Epithelial cell of esophagus (primary cell): ENCODE measurements around the gene CLPSL2.
A peak's percentile ranks its signal among the peaks of the same experiment; 100 is the strongest.

Experiments
- DNase-seq: peaks from one replicate; pipeline ENCODE4 v3.0.0; 2010; ENCODE audit warnings: low read depth
- H3K4me3 ChIP-seq: 2 replicates; pipeline ENCODE4 v1.5.1; 2011; ENCODE audit warnings: mild to moderate bottlenecking, low read length, control low read depth
- TF ChIP-seq, protein P1 (sequence below): IDR thresholded peaks from 2 replicates; pipeline ENCODE4 v1.5.1; 2011; ENCODE audit warnings: low read depth, mild to moderate bottlenecking, low read length, control low read depth, inconsistent platforms; ENCODE audit not compliant: insufficient read depth; ENCODE audit errors: missing control alignments

CLPSL2 gene

DNA sequence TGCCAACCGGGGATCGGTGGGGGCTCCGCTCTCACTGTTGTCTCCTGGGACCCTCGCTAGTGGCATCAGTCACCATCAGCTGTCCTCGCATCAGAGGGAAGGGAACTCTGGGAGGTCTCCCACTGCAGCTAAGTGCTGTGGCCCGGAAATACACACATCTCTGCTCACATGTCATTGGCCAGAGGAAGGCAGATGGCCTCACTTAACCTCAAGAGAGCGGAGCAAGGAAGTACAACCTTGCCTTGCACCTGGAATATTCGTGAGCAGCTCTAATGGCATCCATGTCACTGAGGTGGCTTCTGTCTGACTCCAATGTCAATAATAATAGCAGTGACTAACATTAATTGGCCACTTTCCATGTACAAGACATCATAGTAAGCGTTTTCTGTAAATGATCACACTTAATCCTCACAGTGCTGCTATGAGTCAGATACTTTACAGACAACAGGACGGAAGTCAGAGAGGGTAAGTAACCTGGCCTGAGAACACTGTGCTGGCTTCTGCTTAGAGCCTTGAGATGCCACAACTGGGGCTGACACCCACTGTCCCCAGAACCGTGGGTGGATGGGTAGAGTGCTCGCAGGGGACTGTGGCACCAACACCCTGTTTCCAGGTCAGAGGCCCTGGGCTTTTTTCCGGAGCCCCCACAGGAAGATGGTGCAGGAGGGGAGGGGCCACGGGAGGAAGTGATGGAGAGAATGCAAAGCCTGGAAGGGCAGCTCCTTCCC lies 34.7 kb downstream of the CLPSL2 start:
- no peak overlapping the region for H3K4me3 ChIP-seq
- peak; percentile 96 for DNase-seq
- TF ChIP-seq, protein P1, sequence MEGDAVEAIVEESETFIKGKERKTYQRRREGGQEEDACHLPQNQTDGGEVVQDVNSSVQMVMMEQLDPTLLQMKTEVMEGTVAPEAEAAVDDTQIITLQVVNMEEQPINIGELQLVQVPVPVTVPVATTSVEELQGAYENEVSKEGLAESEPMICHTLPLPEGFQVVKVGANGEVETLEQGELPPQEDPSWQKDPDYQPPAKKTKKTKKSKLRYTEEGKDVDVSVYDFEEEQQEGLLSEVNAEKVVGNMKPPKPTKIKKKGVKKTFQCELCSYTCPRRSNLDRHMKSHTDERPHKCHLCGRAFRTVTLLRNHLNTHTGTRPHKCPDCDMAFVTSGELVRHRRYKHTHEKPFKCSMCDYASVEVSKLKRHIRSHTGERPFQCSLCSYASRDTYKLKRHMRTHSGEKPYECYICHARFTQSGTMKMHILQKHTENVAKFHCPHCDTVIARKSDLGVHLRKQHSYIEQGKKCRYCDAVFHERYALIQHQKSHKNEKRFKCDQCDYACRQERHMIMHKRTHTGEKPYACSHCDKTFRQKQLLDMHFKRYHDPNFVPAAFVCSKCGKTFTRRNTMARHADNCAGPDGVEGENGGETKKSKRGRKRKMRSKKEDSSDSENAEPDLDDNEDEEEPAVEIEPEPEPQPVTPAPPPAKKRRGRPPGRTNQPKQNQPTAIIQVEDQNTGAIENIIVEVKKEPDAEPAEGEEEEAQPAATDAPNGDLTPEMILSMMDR = no peak

DNA sequence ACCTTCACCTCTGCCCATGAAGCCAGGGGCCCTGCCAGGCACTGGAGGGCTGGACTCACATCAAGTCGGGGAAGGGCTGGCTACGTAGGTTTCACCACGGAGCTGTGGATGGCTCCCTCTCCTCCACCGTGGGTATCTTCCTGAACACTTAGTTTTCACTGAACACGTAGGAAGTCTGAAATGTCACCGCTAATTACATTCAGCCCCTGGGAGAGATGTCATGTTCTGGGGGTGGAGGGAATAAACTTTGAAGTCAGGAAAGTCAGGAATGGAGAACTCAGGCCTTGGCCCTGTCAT lies 35.2 kb downstream of the CLPSL2 start:
- no peak overlapping the region for H3K4me3 ChIP-seq
- no peak for DNase-seq
- TF ChIP-seq, protein P1 = no peak

DNA sequence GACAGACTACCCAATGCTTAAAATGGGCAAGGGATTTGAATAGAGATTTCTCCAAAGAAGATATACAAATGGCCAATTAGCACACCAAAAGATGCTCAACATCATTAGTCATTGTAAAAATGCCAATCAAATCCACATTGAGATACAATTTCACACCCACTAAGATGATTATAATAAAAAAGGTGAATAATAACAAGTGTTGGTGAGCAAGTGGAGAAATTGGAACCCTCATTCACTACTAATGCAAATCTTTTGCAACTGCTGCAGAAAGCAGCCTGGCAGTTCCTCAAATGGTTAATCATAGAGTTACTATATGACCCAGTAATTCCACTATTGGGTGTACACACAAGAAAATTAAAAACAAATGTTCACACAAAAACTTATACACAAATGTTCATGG lies 41.1 kb downstream of the CLPSL2 start:
- no peak for DNase-seq
- TF ChIP-seq, protein P1 = no peak
- no peak overlapping the region for H3K4me3 ChIP-seq

DNA sequence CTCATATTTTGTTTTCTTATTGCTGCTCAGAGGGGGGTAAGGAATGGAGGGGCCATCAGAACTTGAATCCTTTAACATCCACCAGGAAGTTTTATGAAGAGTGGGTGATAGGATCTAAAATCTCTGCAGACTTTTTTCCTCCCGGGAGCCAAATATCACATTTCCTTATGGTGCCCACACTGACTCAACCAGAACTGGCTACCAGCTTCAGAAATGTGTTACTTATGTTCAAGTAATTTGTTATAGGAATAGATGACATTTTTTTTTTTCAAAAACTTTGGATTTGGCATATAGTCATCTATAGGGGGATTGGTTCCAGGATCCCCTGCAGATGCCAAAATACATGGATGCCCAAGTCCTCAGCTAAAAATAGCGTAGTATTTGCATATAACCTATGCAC lies 47.2 kb downstream of the CLPSL2 start:
- no peak overlapping the region for H3K4me3 ChIP-seq
- DNase-seq = no peak
- TF ChIP-seq, protein P1 = no peak

DNA sequence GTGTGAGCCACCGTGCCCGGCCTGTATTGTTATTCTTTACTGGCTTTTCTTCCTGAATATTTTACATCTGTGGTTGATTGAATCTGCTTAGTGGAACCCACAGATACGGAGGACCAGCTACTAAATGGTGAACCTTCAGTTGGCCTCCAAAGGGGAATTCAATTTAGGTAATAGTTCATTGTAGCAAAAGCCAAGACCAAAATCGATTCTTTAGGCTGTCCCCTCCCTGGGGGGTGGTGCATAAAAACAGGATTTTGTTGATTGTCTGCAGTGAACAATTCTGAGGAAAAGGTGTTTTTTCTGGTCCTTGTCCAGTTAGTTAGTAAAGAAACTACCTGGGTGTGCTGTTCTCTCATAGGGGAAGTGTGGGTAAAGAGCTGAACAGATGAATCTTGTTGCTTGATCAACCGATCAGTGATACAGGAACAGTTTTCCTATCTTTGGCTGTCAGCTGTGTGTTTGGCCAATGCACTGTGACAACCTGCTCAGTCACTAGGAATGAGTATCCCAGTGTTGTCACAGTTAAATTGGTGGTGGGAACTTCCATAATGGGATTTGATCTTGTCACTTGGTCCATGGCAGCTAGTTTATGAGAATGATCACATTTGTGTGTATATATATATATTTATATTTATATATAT lies 48.3 kb downstream of the CLPSL2 start:
- no peak for DNase-seq
- TF ChIP-seq, protein P1 = no peak

More for the DNA sequence above, 48.3 kb downstream of the CLPSL2 start:
- no peak overlapping the region for H3K4me3 ChIP-seq
